SK-N-SH treated with all-trans-retinoic acid at 6 μM for 48 hours (cell line): ENCODE measurements around the gene RAB6A.
A peak's percentile ranks its signal among the peaks of the same experiment; 100 is the strongest.

Experiments used
- ATAC-seq: fragments of 200-7000 bp; cut with Tn5 transposase; 3 replicates; pipeline ENCODE4 v1.9.1; 2020; ENCODE audit warnings: mild to moderate bottlenecking, moderate library complexity
- ARNTL ChIP-seq: fragments of 450-650 bp; formaldehyde crosslinking; IDR thresholded peaks from 2 replicates; pipeline ENCODE4 v1.5.0; 2020; ENCODE audit warnings: low read depth, mild to moderate bottlenecking, moderate library complexity, borderline replicate concordance
- BACH2 ChIP-seq: fragments of 250-450 bp; sonication (Bioruptor Pico); IDR thresholded peaks from 2 replicates; pipeline ENCODE4 v1.9.0; 2021; ENCODE audit warnings: mild to moderate bottlenecking, borderline replicate concordance
- CSDC2 ChIP-seq: fragments of 250-450 bp; sonication (Bioruptor Pico); IDR thresholded peaks from 2 replicates; pipeline ENCODE4 v1.5.0; 2020; ENCODE audit warnings: mild to moderate bottlenecking, moderate library complexity
- ESRRG ChIP-seq: fragments of 250-450 bp; sonication (Bioruptor Pico); IDR thresholded peaks from 2 replicates; pipeline ENCODE4 v1.6.1; 2021; ENCODE audit warnings: mild to moderate bottlenecking
- GLIS3 ChIP-seq: fragments of 250-450 bp; sonication (Bioruptor Pico); IDR thresholded peaks from 2 replicates; pipeline ENCODE4 v1.5.0; 2020; ENCODE audit warnings: mild to moderate bottlenecking, moderate library complexity
- ISL1 ChIP-seq: fragments of 250-450 bp; sonication (Bioruptor Pico); IDR thresholded peaks from 2 replicates; pipeline ENCODE4 v2.1.2; 2022; ENCODE audit warnings: mild to moderate bottlenecking, moderate library complexity
- OSR1 ChIP-seq: fragments of 250-450 bp; sonication (Bioruptor Pico); IDR thresholded peaks from 2 replicates; pipeline ENCODE4 v1.8.0; 2022; ENCODE audit warnings: moderate library complexity, mild to moderate bottlenecking, inconsistent platforms
- PPARA ChIP-seq: fragments of 250-450 bp; sonication (Bioruptor Pico); IDR thresholded peaks from 2 replicates; pipeline ENCODE4 v1.5.0; 2020; ENCODE audit warnings: mild to moderate bottlenecking, borderline replicate concordance
- RARB ChIP-seq: fragments of 250-450 bp; sonication (Bioruptor Pico); IDR thresholded peaks from 2 replicates; pipeline ENCODE4 v1.8.0; 2021; ENCODE audit warnings: mild to moderate bottlenecking, moderate library complexity
- SNAI2 ChIP-seq: fragments of 250-450 bp; sonication (Bioruptor Pico); IDR thresholded peaks from 2 replicates; pipeline ENCODE4 v1.5.0; 2020; ENCODE audit warnings: mild to moderate bottlenecking, moderate library complexity
- TCF4 ChIP-seq: fragments of 250-450 bp; sonication (Bioruptor Pico); IDR thresholded peaks from 2 replicates; pipeline ENCODE4 v1.8.0; 2021; ENCODE audit warnings: mild to moderate bottlenecking, moderate library complexity, borderline replicate concordance
- TOX ChIP-seq: fragments of 250-450 bp; sonication (Bioruptor Pico); IDR thresholded peaks from 2 replicates; pipeline ENCODE4 v1.8.0; 2021; ENCODE audit warnings: mild to moderate bottlenecking, moderate library complexity, borderline replicate concordance
- ZC3H10 ChIP-seq: fragments of 250-450 bp; sonication (Bioruptor Pico); IDR thresholded peaks from 2 replicates; pipeline ENCODE4 v1.5.1; 2021; ENCODE audit warnings: mild to moderate bottlenecking, moderate library complexity
- ZFP3 ChIP-seq: fragments of 250-450 bp; sonication (Bioruptor Pico); IDR thresholded peaks from 2 replicates; pipeline ENCODE4 v1.5.0; 2020; ENCODE audit warnings: mild to moderate bottlenecking, moderate library complexity
- ZFP30 ChIP-seq: fragments of 450-650 bp; formaldehyde crosslinking; IDR thresholded peaks from 2 replicates; pipeline ENCODE4 v1.5.0; 2022; ENCODE audit warnings: mild to moderate bottlenecking, moderate library complexity
- ZNF565 ChIP-seq: fragments of 450-650 bp; formaldehyde crosslinking; conservative IDR thresholded peaks from 2 replicates; pipeline ENCODE4 v1.5.0; 2020; ENCODE audit warnings: low read depth, mild to moderate bottlenecking, moderate library complexity
- ZNF70 ChIP-seq: fragments of 450-650 bp; formaldehyde crosslinking; IDR thresholded peaks from 2 replicates; pipeline ENCODE4 v1.5.0; 2020; ENCODE audit warnings: mild to moderate bottlenecking, moderate library complexity
- ZNF8 ChIP-seq: fragments of 450-650 bp; formaldehyde crosslinking; IDR thresholded peaks from 2 replicates; pipeline ENCODE4 v1.5.0; 2020; ENCODE audit warnings: mild to moderate bottlenecking, moderate library complexity
- TF ChIP-seq, protein P1 (sequence below): fragments of 250-450 bp; sonication (Bioruptor Pico); IDR thresholded peaks from 2 replicates; pipeline ENCODE4 v1.8.0; 2020; ENCODE audit warnings: mild to moderate bottlenecking, moderate library complexity, borderline replicate concordance
- TF ChIP-seq, protein P2 (sequence below): fragments of 250-450 bp; sonication (Bioruptor Pico); IDR thresholded peaks from 2 replicates; pipeline ENCODE4 v1.5.0; 2020; ENCODE audit warnings: mild to moderate bottlenecking, moderate library complexity
- TF ChIP-seq, protein P3 (sequence below): fragments of 250-450 bp; sonication (Bioruptor Pico); IDR thresholded peaks from 2 replicates; pipeline ENCODE4 v1.5.1; 2021; ENCODE audit warnings: mild to moderate bottlenecking, moderate library complexity

RAB6A gene

DNA sequence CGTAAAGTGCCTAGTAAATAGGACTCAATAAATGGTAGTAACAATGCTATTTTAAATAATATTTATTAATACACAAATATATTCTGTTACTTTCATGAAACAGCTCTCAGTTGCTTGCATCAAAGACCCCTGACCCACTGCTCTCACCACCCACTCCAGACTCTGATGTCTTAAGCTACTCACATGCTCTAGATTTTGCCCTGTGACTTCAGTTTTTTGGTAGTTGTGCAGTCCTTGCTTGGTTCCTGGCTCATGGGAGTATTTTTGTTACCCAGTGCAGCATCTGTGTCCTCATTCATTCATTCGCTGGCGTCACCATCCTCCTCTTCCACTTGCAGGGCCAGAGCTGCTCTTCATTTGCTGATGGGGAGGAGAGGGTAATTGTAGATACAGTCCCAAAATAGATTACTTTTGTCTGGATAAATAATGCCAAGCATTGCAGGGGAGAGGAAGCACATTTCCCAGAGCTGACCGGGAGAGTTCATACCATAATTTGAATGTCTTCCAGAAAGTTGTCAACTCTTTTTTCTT is 39.5 kb upstream of the RAB6A start:
- no peak for TF ChIP-seq BACH2
- TF ChIP-seq ARNTL (CRISPR knock-in tag), result no peak
- TF ChIP-seq ZC3H10 (CRISPR knock-in tag), result no peak
- no peak for TF ChIP-seq TCF4
- TF ChIP-seq ESRRG (CRISPR knock-in tag), result no peak
- TF ChIP-seq ZFP3 (CRISPR knock-in tag), result no peak
- no peak for TF ChIP-seq GLIS3 (CRISPR knock-in tag)
- TF ChIP-seq ZNF70 (CRISPR knock-in tag), result no peak
- no peak for TF ChIP-seq ZFP30
- no peak for ATAC-seq

DNA sequence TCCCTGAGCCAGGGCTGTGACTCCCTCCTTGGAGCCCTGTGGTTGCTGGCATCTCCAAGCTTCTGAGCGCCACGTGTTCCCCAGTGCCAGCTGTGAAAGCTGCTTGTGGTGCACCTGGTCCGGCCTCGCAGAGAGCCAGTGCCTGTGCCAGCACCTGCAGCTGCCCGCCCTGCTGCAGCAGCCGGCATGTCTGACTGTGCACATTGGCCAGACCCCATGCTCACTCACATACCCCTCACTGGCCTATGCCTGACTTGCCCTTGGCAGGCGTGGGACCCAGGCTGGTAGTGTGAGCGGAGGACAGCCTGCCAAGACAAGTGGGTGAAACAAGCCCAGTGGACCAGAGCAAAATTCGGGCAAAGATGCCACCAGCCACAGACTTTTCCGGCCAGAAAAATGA is 36.6 kb upstream of the RAB6A start:
- TF ChIP-seq ZNF70 (CRISPR knock-in tag), result no peak
- no peak for TF ChIP-seq OSR1 (CRISPR knock-in tag)
- no peak for TF ChIP-seq RARB (CRISPR knock-in tag)
- no peak for ATAC-seq

DNA sequence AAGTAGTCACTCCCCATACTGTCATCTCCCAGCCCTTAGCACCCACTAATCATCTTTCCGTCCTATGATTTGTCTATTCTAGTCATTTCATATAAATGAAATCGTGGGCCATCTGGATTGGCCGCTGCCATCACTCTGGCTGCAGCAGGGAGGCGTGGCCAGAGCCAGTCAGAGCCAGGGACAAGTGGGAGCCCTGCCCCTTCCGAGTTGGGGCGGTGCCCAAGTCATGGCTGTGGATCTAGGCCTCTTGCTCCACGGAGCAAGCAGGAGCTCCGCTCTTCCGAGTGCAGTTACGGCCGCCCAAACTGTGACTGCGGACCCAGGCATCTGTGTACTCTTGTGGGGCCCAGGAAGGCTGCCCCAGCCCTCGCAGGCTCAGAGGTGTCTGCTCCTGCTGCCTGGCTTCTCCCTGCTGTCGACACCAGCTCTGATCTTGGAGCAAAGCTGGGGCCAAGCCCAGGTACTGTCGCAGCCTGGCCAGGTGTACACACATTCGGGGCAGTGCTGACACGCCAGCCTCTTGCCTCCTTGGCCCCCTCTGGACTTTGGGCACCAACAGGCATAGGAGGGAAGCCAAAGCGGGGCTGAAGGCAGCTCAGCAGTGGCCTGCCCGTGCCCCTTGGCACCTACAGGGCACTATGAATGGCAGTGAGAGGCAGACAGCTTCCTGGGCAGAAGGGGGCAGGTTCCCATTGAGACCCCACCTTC is 35.2 kb upstream of the RAB6A start:
- TF ChIP-seq TCF4 (no peak), TOX (CRISPR knock-in tag) (no peak), PPARA (CRISPR knock-in tag) (no peak), ZFP30 (no peak), ISL1 (CRISPR knock-in tag) (no peak), ZNF8 (no peak)
- TF ChIP-seq, protein P1, sequence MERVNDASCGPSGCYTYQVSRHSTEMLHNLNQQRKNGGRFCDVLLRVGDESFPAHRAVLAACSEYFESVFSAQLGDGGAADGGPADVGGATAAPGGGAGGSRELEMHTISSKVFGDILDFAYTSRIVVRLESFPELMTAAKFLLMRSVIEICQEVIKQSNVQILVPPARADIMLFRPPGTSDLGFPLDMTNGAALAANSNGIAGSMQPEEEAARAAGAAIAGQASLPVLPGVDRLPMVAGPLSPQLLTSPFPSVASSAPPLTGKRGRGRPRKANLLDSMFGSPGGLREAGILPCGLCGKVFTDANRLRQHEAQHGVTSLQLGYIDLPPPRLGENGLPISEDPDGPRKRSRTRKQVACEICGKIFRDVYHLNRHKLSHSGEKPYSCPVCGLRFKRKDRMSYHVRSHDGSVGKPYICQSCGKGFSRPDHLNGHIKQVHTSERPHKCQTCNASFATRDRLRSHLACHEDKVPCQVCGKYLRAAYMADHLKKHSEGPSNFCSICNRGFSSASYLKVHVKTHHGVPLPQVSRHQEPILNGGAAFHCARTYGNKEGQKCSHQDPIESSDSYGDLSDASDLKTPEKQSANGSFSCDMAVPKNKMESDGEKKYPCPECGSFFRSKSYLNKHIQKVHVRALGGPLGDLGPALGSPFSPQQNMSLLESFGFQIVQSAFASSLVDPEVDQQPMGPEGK (CRISPR knock-in tag), result no peak
- ATAC-seq, result peak; percentile 62; the same call in 2 of the 3 replicates

DNA sequence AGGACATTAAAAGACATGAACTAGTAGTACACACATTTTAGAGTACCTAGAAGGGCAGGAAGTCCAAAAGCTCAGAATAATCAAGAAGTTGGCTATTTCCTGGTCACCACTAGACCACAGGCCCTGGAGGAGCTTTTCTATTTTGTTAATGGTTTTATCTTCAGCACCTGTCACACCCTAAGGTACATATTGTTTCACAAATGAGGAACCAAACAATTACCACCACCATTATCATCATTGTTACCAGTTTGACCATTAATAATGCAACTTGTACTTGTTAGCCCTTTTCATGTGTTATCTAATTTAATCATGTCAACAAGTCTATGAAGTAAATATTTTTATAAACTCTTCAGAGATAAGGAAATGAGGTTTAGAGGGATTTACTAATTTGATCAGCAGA is 31.7 kb upstream of the RAB6A start:
- ATAC-seq, result no peak
- no peak for TF ChIP-seq ZC3H10 (CRISPR knock-in tag)

DNA sequence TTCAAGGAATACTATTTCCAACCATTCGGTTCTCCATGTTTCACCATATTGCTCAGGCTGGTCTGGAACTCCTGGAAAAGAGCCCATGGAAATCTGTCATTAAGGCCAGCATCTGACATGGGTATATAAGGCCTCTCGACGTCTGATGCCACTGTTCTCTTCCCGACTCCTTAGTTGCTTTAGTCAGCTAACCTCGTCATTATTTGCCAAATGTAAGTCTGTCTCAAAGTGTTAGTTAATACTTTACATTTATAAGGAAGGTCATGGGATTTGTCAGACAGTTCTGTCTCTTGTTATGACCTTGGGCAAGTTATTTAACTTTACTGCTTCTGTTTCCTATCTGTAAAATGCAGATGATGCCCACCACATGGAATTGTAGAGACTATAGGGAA is 28.4 kb upstream of the RAB6A start:
- TF ChIP-seq SNAI2 (CRISPR knock-in tag) (no peak), ZNF8 (no peak), RARB (CRISPR knock-in tag) (no peak), ZNF565 (CRISPR knock-in tag) (no peak), GLIS3 (CRISPR knock-in tag) (no peak), BACH2 (no peak)
- TF ChIP-seq, protein P1 (CRISPR knock-in tag), result no peak
- ATAC-seq, result no peak

DNA sequence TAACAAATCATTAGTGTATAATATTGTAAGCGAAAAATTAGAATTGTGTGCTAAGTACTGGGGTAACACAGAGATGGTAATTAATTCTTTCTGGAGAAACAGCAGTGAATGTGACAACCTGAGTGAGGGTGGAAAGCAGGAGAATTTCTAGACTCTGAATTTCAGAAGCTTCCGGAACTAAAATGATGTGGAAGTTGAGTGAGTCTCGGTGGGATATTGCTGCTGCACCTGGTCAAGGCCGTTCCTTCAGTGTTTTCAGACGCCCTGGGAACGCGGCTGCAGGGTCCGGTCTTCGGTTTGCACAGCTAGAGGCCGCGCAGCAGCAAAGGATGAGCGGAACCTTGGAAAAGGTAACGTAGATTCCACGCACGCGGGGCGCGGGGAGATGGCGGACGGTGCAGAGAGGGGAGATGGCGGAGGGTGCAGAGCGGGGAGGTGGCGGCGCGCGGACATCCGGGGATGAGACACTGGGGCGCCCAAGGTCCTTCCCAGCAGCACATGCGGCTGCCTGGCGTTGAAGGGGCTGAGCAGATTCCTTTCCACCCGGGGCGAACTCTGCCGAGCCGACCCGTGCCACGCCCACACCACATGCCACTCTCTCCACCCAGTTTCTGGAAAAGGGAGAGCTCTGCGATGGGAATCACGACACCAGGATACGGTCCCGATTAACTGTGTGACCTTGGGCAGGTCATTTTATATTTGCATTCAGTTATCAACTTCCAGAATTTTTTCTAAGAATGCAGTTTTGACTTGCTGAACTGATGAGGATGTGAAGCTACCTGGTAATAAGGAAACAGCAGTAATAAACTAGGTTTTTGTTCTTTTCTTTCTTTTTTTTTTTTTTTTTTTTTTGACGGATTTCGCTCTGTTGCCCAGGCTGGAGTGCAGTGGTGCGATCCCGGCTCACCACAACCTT is 27.0 kb upstream of the RAB6A start, which contains the start of gene MRPL48:
Gene MRPL48, plus strand, starts transcription at position 232 of the 916 bp plus-strand sequence. Its CDS starts 98 bp downstream, at position 330.
- ATAC-seq, result peak; percentile 99
- no peak for TF ChIP-seq ZFP30
- TF ChIP-seq, protein P2, sequence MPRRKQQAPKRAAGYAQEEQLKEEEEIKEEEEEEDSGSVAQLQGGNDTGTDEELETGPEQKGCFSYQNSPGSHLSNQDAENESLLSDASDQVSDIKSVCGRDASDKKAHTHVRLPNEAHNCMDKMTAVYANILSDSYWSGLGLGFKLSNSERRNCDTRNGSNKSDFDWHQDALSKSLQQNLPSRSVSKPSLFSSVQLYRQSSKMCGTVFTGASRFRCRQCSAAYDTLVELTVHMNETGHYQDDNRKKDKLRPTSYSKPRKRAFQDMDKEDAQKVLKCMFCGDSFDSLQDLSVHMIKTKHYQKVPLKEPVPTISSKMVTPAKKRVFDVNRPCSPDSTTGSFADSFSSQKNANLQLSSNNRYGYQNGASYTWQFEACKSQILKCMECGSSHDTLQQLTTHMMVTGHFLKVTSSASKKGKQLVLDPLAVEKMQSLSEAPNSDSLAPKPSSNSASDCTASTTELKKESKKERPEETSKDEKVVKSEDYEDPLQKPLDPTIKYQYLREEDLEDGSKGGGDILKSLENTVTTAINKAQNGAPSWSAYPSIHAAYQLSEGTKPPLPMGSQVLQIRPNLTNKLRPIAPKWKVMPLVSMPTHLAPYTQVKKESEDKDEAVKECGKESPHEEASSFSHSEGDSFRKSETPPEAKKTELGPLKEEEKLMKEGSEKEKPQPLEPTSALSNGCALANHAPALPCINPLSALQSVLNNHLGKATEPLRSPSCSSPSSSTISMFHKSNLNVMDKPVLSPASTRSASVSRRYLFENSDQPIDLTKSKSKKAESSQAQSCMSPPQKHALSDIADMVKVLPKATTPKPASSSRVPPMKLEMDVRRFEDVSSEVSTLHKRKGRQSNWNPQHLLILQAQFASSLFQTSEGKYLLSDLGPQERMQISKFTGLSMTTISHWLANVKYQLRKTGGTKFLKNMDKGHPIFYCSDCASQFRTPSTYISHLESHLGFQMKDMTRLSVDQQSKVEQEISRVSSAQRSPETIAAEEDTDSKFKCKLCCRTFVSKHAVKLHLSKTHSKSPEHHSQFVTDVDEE (CRISPR knock-in tag), result peak; percentile 42; the same call in 1 of the 2 replicates
- no peak for TF ChIP-seq GLIS3 (CRISPR knock-in tag)
- no peak for TF ChIP-seq CSDC2
- TF ChIP-seq ARNTL (CRISPR knock-in tag), result no peak
- TF ChIP-seq TCF4, result peak; percentile 47; the same call in 1 of the 2 replicates
- TF ChIP-seq BACH2, result no peak
- TF ChIP-seq SNAI2 (CRISPR knock-in tag), result no peak
- TF ChIP-seq ZNF70 (CRISPR knock-in tag), result no peak; the same call in 1 of the 2 replicates
- TF ChIP-seq OSR1 (CRISPR knock-in tag), result no peak
- TF ChIP-seq, protein P3, sequence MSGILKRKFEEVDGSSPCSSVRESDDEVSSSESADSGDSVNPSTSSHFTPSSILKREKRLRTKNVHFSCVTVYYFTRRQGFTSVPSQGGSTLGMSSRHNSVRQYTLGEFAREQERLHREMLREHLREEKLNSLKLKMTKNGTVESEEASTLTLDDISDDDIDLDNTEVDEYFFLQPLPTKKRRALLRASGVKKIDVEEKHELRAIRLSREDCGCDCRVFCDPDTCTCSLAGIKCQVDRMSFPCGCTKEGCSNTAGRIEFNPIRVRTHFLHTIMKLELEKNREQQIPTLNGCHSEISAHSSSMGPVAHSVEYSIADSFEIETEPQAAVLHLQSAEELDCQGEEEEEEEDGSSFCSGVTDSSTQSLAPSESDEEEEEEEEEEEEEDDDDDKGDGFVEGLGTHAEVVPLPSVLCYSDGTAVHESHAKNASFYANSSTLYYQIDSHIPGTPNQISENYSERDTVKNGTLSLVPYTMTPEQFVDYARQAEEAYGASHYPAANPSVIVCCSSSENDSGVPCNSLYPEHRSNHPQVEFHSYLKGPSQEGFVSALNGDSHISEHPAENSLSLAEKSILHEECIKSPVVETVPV (CRISPR knock-in tag), result no peak
